Right lobe of liver (tissue), 6 donors: ENCODE results near the gene INPP4A. TPM values are rescaled to one million over a fixed set of nuclear protein-coding genes. Genes with fewer than 3 reads are reported as not detected.
A peak's percentile ranks its signal among the peaks of the same experiment; 100 is the strongest.

ENCODE experiments used
- ATAC-seq, 4 donors: fragments of 200-7000 bp; cut with Tn5 transposase; one replicate each; pipeline ENCODE4 v1.9.1; 2020; ENCODE audit warnings: mild to moderate bottlenecking in 4 of 4, moderate library complexity in 4 of 4
- DNase-seq, 3 donors: peaks; one replicate each; pipeline ENCODE4 v3.0.0-alpha.2; 2020
- H3K27ac ChIP-seq, 3 donors: fragments of 200-600 bp; one replicate each; pipeline ENCODE4 v1.8.0; 2022
- H3K27me3 ChIP-seq, 2 donors: fragments of 200-600 bp; one replicate each; pipeline ENCODE4 v1.8.0; 2022
- H3K36me3 ChIP-seq, 4 donors: fragments of 200-600 bp; sonication (generic) in 1 of 4; one replicate each; pipeline versions ENCODE4 v1.5.1 to v1.8.0; 2017 to 2022; ENCODE audit warnings: control low read depth in 1 of 4
- H3K4me1 ChIP-seq, 4 donors: fragments of 200-600 bp; sonication (generic) in 1 of 4; one replicate each; pipeline versions ENCODE4 v1.5.1 to v1.8.0; 2017 to 2022; ENCODE audit warnings: control low read depth in 1 of 4
- H3K4me3 ChIP-seq, 3 donors: fragments of 200-600 bp; one replicate each; pipeline ENCODE4 v1.8.0; 2022
- H3K9me3 ChIP-seq, 4 donors: fragments of 200-600 bp; sonication (generic) in 1 of 4; one replicate each; pipeline versions ENCODE4 v1.5.1 to v1.8.0; 2017 to 2022; ENCODE audit warnings: control low read depth in 1 of 4
- CTCF ChIP-seq, 4 donors: fragments of 200-600 bp in 3 of 4; fragments of 450-650 bp in 1 of 4; IDR thresholded peaks; one replicate each; pipeline versions ENCODE4 v1.5.1 to v1.8.0; 2016 to 2022; ENCODE audit warnings: antibody characterized with exemption in 4 of 4, mild to moderate bottlenecking in 2 of 4
- POLR2A ChIP-seq: fragments of 450-650 bp; IDR thresholded peaks from one replicate; pipeline ENCODE4 v1.6.1; 2017; ENCODE audit warnings: antibody characterized with exemption, mild to moderate bottlenecking
- whole genome bisulfite sequencing: methylation state at CpG from one replicate; pipeline ENCODE4 v1.1.6; 2018; ENCODE audit warnings: low coverage, low lambda C conversion rate; ENCODE audit not compliant: insufficient coverage; ENCODE audit errors: missing lambda C conversion rate; 5-methylcytosine and 5-hydroxymethylcytosine counted together
- intact Hi-C, 2 donors: fragments of 100-400 bp; cut with DNase I; formaldehyde crosslinking; loops; one replicate each; pipeline versions ENCODE4 v1.11.2 to v1.14.1; 2022
- total RNA-seq, 6 experiments: library from RNA; depleted of rRNA in 2 of 6; stranded (reverse); fragments of >200 nt in 2 of 6; fragmentation: NEBNext Ultra II Directional in 3 of 6; extraction: Animal tissue kit (Norgen Biotek cat#: 25700) in 3 of 6; gene quantifications; one replicate each; pipeline versions ENCODE4 v1.1.0 to v1.2.4, GENCODE V29; 2016 to 2023
- donor health status: DM: no; HTN: yes; CAD: no.
- donor health status: DM: no; HTN: no; CAD: no.
- donor health status: DM: no; HTN: no; CAD: no.
- donor health status: DM: no; HTN: yes; CAD: no.
- donor health status: DM: no; HTN: yes; CAD: no.

Gene INPP4A
- total RNA-seq, 6 experiments from 2014 or later, result 6.5 to 10.4 (median 8.0) TPM

GRCh38 chr2:98458667-98459380 is 14.2 kb downstream of the INPP4A start:
- no peaks in the 10 kb centered on the region for H3K27me3 ChIP-seq
- no peak for ATAC-seq
- peaks cover 0 to 22% (median 1%) of the 10 kb centered on the region in 4 donors for H3K4me1 ChIP-seq
- intact Hi-C loops, result no loop called here
- H3K9me3 ChIP-seq, result no peaks in the 10 kb centered on the region
- DNase-seq, result peak in 1 of 3 donors; percentile 36
- 94% methylated on average over 6 of the region's 14 CpGs for WGBS
- no peak overlapping the region for H3K4me3 ChIP-seq
- no peak overlapping the region for H3K27ac ChIP-seq
- no peaks in the 10 kb centered on the region for H3K36me3 ChIP-seq
- TF ChIP-seq POLR2A (no peak), CTCF (IDR thresholded peaks at IDR 0.05) (no peak)

- no peak overlapping the region for H3K4me3 ChIP-seq
- DNase-seq, result peak in 1 of 3 donors; percentile 11
- H3K9me3 ChIP-seq, result no peaks in the 10 kb centered on the region
- no peaks in the 10 kb centered on the region for H3K27me3 ChIP-seq
- intact Hi-C loops, result no loop called here
- H3K4me1 ChIP-seq, result peaks cover 0 to 22% (median 1%) of the 10 kb centered on the region in 4 donors
- H3K36me3 ChIP-seq, result no peaks in the 10 kb centered on the region
- no peak overlapping the region for H3K27ac ChIP-seq
- peak in 1 of 4 donors; percentile 15 for ATAC-seq
- TF ChIP-seq POLR2A, result no peak
- no peak for TF ChIP-seq CTCF (IDR thresholded peaks at IDR 0.05)
- 31% methylated on average over 2 of the region's 3 CpGs for WGBS
Measured at GRCh38 chr2:98459496-98460175, 15.0 kb downstream of the INPP4A start.

GRCh38 chr2:98460573-98461497 is 16.2 kb downstream of the INPP4A start:
- no peaks in the 10 kb centered on the region for H3K36me3 ChIP-seq

More at GRCh38 chr2:98460573-98461497, 16.2 kb downstream of the INPP4A start:
- Histone ChIP-seq H3K4me1 (peaks cover 0 to 13% (median 0%) of the 10 kb centered on the region in 4 donors), H3K27ac (peak overlapping the region in 1 of 3 donors; percentile 4), H3K27me3 (no peaks in the 10 kb centered on the region), H3K4me3 (no peak overlapping the region), H3K9me3 (no peaks in the 10 kb centered on the region)
- TF ChIP-seq POLR2A, result no peak
- TF ChIP-seq CTCF (IDR thresholded peaks at IDR 0.05), result no peak
- ATAC-seq (peak in 3 of 4 donors; percentile 23 to 42 (median 37)), DNase-seq (peak in 1 of 3 donors; percentile 34)
- intact Hi-C loops, result no loop called here
- WGBS, result 83% methylated on average over 13 of the region's 14 CpGs
